Uterus (tissue), 4 donors: Measurements from ENCODE around the gene DDX41. TPM values are rescaled to one million over a fixed set of nuclear protein-coding genes. Genes with fewer than 3 reads are reported as not detected.
A peak's percentile ranks its signal among the peaks of the same experiment; 100 is the strongest.
"Not testable (repeated sequence)": the region's sequence is repeated elsewhere in the genome, so short reads cannot be mapped to it uniquely, and the experiment has no call there.

ENCODE experiments used
- DNase-seq, 2 donors: peaks; one replicate each; pipeline ENCODE4 v3.0.0-alpha.2; 2019 to 2020
- H3K27ac ChIP-seq, 2 donors: fragments of 200-600 bp; sonication (generic); 1 replicate in 1 of 2; 2 replicates in 1 of 2; pipeline ENCODE4 v1.5.1; 2016 to 2018
- H3K27me3 ChIP-seq, 2 donors: fragments of 200-600 bp; sonication (generic); one replicate each; pipeline ENCODE4 v1.5.1; 2018 to 2019; ENCODE audit warnings: control low read depth in 1 of 2
- H3K36me3 ChIP-seq, 2 donors: fragments of 200-600 bp; sonication (generic); one replicate each; pipeline ENCODE4 v1.5.1; 2019; ENCODE audit warnings: control low read depth in 1 of 2
- H3K4me1 ChIP-seq, 2 donors: fragments of 200-600 bp; sonication (generic); one replicate each; pipeline ENCODE4 v1.5.1; 2018 to 2019; ENCODE audit warnings: control low read depth in 1 of 2
- H3K4me3 ChIP-seq, 2 donors: fragments of 200-600 bp; sonication (generic); 1 replicate in 1 of 2; 2 replicates in 1 of 2; pipeline ENCODE4 v1.5.1; 2018 to 2019; ENCODE audit warnings: mild to moderate bottlenecking in 1 of 2
- H3K9me3 ChIP-seq, 2 donors: fragments of 200-600 bp; sonication (generic); one replicate each; pipeline ENCODE4 v1.5.1; 2019; ENCODE audit warnings: control low read depth in 1 of 2
- POLR2A ChIP-seq, 2 donors: fragments of 450-650 bp; IDR thresholded peaks; one replicate each; pipeline ENCODE4 v1.6.1; 2016; ENCODE audit warnings: antibody characterized with exemption in 2 of 2, mild to moderate bottlenecking in 1 of 2, moderate library complexity in 1 of 2
- intact Hi-C: fragments of 100-400 bp; cut with DNase I; formaldehyde crosslinking; loops from one replicate; pipeline ENCODE4 v1.15.1; 2023; ENCODE audit warnings: low total_unique reads
- total RNA-seq, 4 donors: library from RNA; depleted of rRNA in 3 of 4; stranded (reverse); fragments of >200 nt in 3 of 4; gene quantifications; one replicate each; pipeline versions ENCODE4 v1.1.0 to v1.2.4, GENCODE V29; 2014 to 2023
- TF ChIP-seq, protein P1 (sequence below), 4 experiments: fragments of 200-600 bp in 2 of 4; fragments of 450-650 bp in 2 of 4; sonication (generic) in 2 of 4; IDR thresholded peaks; one replicate each; pipeline ENCODE4 v1.5.1; 2016 to 2019; ENCODE audit warnings: antibody characterized with exemption in 4 of 4, mild to moderate bottlenecking in 2 of 4, moderate library complexity in 1 of 4
- donor health status: DM: yes; HTN: yes; CAD: no.

The DDX41 gene
- 100 to 1,000 TPM in 2 of 4 donors, 10 to 100 TPM in 2; 61.0 to 146 (median 95.6) TPM for total RNA-seq

GRCh38 chr5:177516601-177517568 lies at the start of gene DDX41:
TSS of gene DDX41 (minus strand) at chr5:177516961. CDS start at chr5:177516945, 16 bp downstream.
- TF ChIP-seq, protein P1, sequence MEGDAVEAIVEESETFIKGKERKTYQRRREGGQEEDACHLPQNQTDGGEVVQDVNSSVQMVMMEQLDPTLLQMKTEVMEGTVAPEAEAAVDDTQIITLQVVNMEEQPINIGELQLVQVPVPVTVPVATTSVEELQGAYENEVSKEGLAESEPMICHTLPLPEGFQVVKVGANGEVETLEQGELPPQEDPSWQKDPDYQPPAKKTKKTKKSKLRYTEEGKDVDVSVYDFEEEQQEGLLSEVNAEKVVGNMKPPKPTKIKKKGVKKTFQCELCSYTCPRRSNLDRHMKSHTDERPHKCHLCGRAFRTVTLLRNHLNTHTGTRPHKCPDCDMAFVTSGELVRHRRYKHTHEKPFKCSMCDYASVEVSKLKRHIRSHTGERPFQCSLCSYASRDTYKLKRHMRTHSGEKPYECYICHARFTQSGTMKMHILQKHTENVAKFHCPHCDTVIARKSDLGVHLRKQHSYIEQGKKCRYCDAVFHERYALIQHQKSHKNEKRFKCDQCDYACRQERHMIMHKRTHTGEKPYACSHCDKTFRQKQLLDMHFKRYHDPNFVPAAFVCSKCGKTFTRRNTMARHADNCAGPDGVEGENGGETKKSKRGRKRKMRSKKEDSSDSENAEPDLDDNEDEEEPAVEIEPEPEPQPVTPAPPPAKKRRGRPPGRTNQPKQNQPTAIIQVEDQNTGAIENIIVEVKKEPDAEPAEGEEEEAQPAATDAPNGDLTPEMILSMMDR (IDR thresholded peaks at IDR 0.05), result peak in 1 of 4 experiments; percentile 9
- TF ChIP-seq POLR2A (IDR thresholded peaks at IDR 0.05), result peak; percentile 23 to 30
- no peaks in the 10 kb centered on the region for H3K36me3 ChIP-seq

DNA sequence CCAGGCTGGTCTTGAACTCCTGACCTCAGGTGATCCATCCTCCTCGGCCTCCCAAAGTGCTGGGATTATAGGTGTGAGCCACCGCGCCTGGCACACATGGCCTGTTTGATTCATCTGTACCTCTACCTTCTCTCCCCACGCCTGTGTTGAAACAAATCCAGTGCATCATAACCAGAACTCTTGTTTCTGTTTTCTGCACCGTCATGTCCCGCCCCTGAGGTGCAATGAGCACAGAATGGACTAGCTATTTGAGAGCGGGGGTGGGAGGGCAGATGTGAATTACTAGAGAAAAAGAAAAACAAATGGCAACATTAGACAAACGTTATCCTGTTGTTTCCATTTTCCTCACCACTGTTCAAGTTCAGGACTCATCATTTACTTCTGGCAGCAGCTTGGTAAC lies 48.3 kb upstream of the DDX41 start:
- intact Hi-C loops, result no loop called here
- TF ChIP-seq, protein P1 (IDR thresholded peaks at IDR 0.05), result no peak
- TF ChIP-seq POLR2A (IDR thresholded peaks at IDR 0.05), result no peak
- no peak overlapping the region for H3K4me3 ChIP-seq
- H3K36me3 ChIP-seq, result no peaks in the 10 kb centered on the region
- no peaks in the 10 kb centered on the region for H3K27me3 ChIP-seq
- H3K4me1 ChIP-seq, result no peaks in the 10 kb centered on the region
- DNase-seq, result no peak
- H3K9me3 ChIP-seq, result no peaks in the 10 kb centered on the region
- H3K27ac ChIP-seq, result no peak overlapping the region

More at GRCh38 chr5:177516601-177517568, at the start of gene DDX41:
- H3K4me3 ChIP-seq, result peak within 1 kb of the TSS; percentile 79 to 99
- H3K9me3 ChIP-seq, result no peaks in the 10 kb centered on the region
- H3K27me3 ChIP-seq, result no peaks in the 10 kb centered on the region
- intact Hi-C loops, result no loop called here
- H3K27ac ChIP-seq, result peak within 1 kb of the TSS; percentile 71 to 80
- DNase-seq, result peak; percentile 97
- peaks cover 0 to 3% of the 10 kb centered on the region in 2 donors for H3K4me1 ChIP-seq

DNA sequence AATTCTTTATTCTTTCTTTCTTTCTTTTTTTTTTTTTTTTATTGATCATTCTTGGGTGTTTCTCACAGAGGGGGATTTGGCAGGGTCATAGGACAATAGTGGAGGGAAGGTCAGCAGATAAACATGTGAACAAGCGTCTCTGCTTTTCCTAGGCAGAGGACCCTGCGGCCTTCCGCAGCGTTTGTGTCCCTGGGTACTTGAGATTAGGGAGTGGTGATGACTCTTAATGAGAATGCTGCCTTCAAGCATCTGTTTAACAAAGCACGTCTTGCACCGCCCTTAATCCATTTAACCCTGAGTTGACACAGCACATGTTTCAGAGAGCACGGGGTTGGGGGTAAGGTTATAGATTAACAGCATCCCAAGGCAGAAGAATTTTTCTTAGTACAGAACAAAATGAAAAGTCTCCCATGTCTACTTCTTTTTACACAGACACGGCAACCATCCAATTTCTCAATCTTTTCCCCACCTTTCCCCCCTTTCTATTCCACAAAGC lies 42.7 kb upstream of the DDX41 start:
- H3K36me3 ChIP-seq, H3K4me3 ChIP-seq, DNase-seq, H3K9me3 ChIP-seq, H3K4me1 ChIP-seq, H3K27ac ChIP-seq, H3K27me3 ChIP-seq, intact Hi-C loops: not testable (repeated sequence)

GRCh38 chr5:177557796-177558195 lies 41.0 kb upstream of the DDX41 start:
- TF ChIP-seq, protein P1 (IDR thresholded peaks at IDR 0.05), result no peak
- no peak for TF ChIP-seq POLR2A (IDR thresholded peaks at IDR 0.05)
- intact Hi-C loops, result no loop called here

DNA sequence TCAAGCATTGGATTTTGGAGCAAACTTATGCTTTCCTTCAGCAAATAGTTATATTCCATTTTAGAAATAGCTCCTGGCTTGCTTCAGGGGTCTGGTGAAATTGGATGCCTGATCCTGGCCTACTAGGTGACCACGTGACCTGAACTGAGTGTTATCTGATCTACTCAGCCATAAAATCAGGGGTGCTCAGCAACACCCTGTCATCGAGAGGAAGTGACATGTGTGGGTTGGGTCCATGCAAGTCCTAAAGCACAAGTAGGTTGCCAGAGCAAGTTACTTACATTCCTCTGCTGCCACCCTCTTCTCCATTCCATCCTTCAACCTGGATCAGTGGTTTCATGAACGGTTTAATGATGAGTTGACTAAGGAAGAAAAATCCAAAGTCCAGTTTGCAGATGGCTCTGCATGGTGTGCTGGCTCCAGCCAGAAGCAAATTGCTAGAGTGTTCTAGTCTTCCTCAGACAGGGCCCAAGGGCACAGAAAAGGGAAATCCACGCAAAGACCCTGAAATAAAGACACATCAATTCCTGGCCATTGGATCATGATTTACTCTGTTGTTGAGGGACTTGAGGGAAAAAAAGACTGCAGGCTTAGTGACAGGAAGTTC lies 40.4 kb upstream of the DDX41 start:
- H3K27me3 ChIP-seq, result no peaks in the 10 kb centered on the region
- no peak for DNase-seq
- TF ChIP-seq, protein P1 (IDR thresholded peaks at IDR 0.05), result no peak
- TF ChIP-seq POLR2A (IDR thresholded peaks at IDR 0.05), result no peak
- intact Hi-C loops, result no loop called here
- no peaks in the 10 kb centered on the region for H3K36me3 ChIP-seq
- peaks cover 7 to 10% of the 10 kb centered on the region in 2 donors for H3K4me1 ChIP-seq
- H3K27ac ChIP-seq, result no peak overlapping the region
- no peaks in the 10 kb centered on the region for H3K9me3 ChIP-seq
- no peak overlapping the region for H3K4me3 ChIP-seq

More at GRCh38 chr5:177557796-177558195, 41.0 kb upstream of the DDX41 start:
- H3K27ac ChIP-seq, result no peak overlapping the region
- H3K36me3 ChIP-seq, result no peaks in the 10 kb centered on the region
- DNase-seq, result no peak
- H3K4me3 ChIP-seq, result no peak overlapping the region
- no peaks in the 10 kb centered on the region for H3K9me3 ChIP-seq
- no peaks in the 10 kb centered on the region for H3K27me3 ChIP-seq
- peaks cover 1 to 4% of the 10 kb centered on the region in 2 donors for H3K4me1 ChIP-seq
